Motor neuron (in vitro differentiated cells): ENCODE measurements around the gene ZG16B. TPM values are rescaled to one million over a fixed set of nuclear protein-coding genes. Genes with fewer than 3 reads are reported as not detected.

Experiments used
- total RNA-seq, 8 experiments: library from RNA; unstranded; fragments of 300-600 nt; gene quantifications; 2 replicates each; pipeline versions ENCODE4 v1.2.3 to v1.2.4, GENCODE V29; 2022

ZG16B gene
- total RNA-seq, 8 experiments from 2014 or later, result 0.54 to 1.4 (median 1.2) TPM; not detected in 4

Other genes with a start within 250 kb of the ZG16B start
- gene KCTD5, start 147.8 kb upstream of the ZG16B start, total RNA-seq, result 10 to 100 TPM; 17.6 to 30.0 (median 26.2) TPM
- gene PRSS27, start 110.1 kb upstream of the ZG16B start, total RNA-seq, result 1 to 10 TPM; 1.1 to 7.5 (median 4.2) TPM
- 100 to 1,000 TPM in 5 of 8 experiments, 10 to 100 TPM in 3; 66.4 to 557 (median 130) TPM for gene SRRM2, start 77.7 kb upstream of the ZG16B start, total RNA-seq
- 100 to 1,000 TPM; 244 to 395 (median 281) TPM for gene ELOB, start 53.0 kb upstream of the ZG16B start, total RNA-seq
- under 1 TPM in 4 of 8 experiments, not detected in 4; 0.22 to 0.51 (median 0.33) TPM for gene PRSS33, start 42.7 kb upstream of the ZG16B start, total RNA-seq
- not detected for gene PRSS41, start 31.8 kb upstream of the ZG16B start, total RNA-seq
- 1 to 10 TPM in 2 of 8 experiments, not detected in 6; 1.5 to 1.8 TPM for gene PRSS21, start 13.1 kb upstream of the ZG16B start, total RNA-seq
- 1 to 10 TPM in 1 of 8 experiments, under 1 TPM in 1, not detected in 6; 0.81 to 1.0 TPM for gene PRSS22, start 27.9 kb downstream of the ZG16B start, total RNA-seq
- 100 to 1,000 TPM in 1 of 8 experiments, 10 to 100 TPM in 7; 41.6 to 136 (median 49.4) TPM for gene FLYWCH2, start 52.9 kb downstream of the ZG16B start, total RNA-seq
- gene FLYWCH1, start 81.6 kb downstream of the ZG16B start, total RNA-seq, result 10 to 100 TPM; 15.0 to 55.9 (median 23.0) TPM
- gene KREMEN2, start 134.0 kb downstream of the ZG16B start, total RNA-seq, result 1 to 10 TPM in 5 of 8 experiments, under 1 TPM in 3; 0.36 to 5.3 (median 1.6) TPM
- gene PAQR4, start 139.0 kb downstream of the ZG16B start, total RNA-seq, result 10 to 100 TPM in 7 of 8 experiments, 1 to 10 TPM in 1; 1.6 to 36.4 (median 16.8) TPM
- 10 to 100 TPM in 3 of 8 experiments, 1 to 10 TPM in 4, under 1 TPM in 1; 0.36 to 48.7 (median 3.6) TPM for gene PKMYT1, start 150.1 kb downstream of the ZG16B start, total RNA-seq
- 1 to 10 TPM in 1 of 8 experiments, under 1 TPM in 7; 0.15 to 1.9 (median 0.32) TPM for gene CLDN9, start 182.6 kb downstream of the ZG16B start, total RNA-seq
- gene CLDN6, start 187.9 kb downstream of the ZG16B start, total RNA-seq, result 1 to 10 TPM in 4 of 8 experiments, under 1 TPM in 4; 0.27 to 6.0 (median 1.3) TPM
- gene TNFRSF12A, start 190.1 kb downstream of the ZG16B start, total RNA-seq, result 100 to 1,000 TPM in 1 of 8 experiments, 10 to 100 TPM in 4, 1 to 10 TPM in 3; 4.3 to 144 (median 14.3) TPM
- gene HCFC1R1, start 193.6 kb downstream of the ZG16B start, total RNA-seq, result 10 to 100 TPM; 30.2 to 71.4 (median 40.8) TPM
- gene THOC6, start 193.7 kb downstream of the ZG16B start, total RNA-seq, result 10 to 100 TPM in 6 of 8 experiments, 1 to 10 TPM in 2; 6.8 to 32.1 (median 14.0) TPM
- gene BICDL2, start 206.6 kb downstream of the ZG16B start, total RNA-seq, result under 1 TPM; 0.11 to 0.95 (median 0.21) TPM
- 1 to 10 TPM in 3 of 8 experiments, under 1 TPM in 5; 0.11 to 1.7 (median 0.75) TPM for gene MMP25, start 216.3 kb downstream of the ZG16B start, total RNA-seq
- 10 to 100 TPM in 3 of 8 experiments, 1 to 10 TPM in 3, under 1 TPM in 2; 0.22 to 41.3 (median 4.0) TPM for gene IL32, start 235.3 kb downstream of the ZG16B start, total RNA-seq